Left forelimb (tissue), 1 donor: ENCODE data around the gene PIK3R2.
A peak's percentile ranks its signal among the peaks of the same experiment; 100 is the strongest.

ENCODE experiments used
- DNase-seq: peaks from one replicate; pipeline ENCODE4 v3.0.0-alpha.2; 2018; ENCODE audit warnings: low spot score

PIK3R2 gene

GRCh38 chr19:18173054-18173571, 20.1 kb downstream of the PIK3R2 start:
- DNase-seq = no peak

- DNase-seq = peak; percentile 69
These were observed 20.8 kb downstream of the PIK3R2 start, which contains the start of gene IFI30 for GRCh38 chr19:18173572-18174288. IFI30 (plus strand) TSS chr19:18173813; CDS start chr19:18173842, 29 bp downstream.

GRCh38 chr19:18174983-18175382, 22.0 kb downstream of the PIK3R2 start:
- no peak for DNase-seq

GRCh38 chr19:18176367-18177310, 23.7 kb downstream of the PIK3R2 start:
- DNase-seq = no peak

GRCh38 chr19:18179957-18180356, 27.0 kb downstream of the PIK3R2 start:
- DNase-seq = no peak

- DNase-seq = no peak
These were observed 30.6 kb downstream of the PIK3R2 start for GRCh38 chr19:18183529-18183928.

- DNase-seq = no peak
These were observed 32.6 kb downstream of the PIK3R2 start for GRCh38 chr19:18185538-18185937.

GRCh38 chr19:18190278-18190677, 37.3 kb downstream of the PIK3R2 start:
- no peak for DNase-seq

- no peak for DNase-seq
These were observed 38.7 kb downstream of the PIK3R2 start for GRCh38 chr19:18191640-18192062.

- peak; percentile 98 for DNase-seq
These were observed 39.9 kb downstream of the PIK3R2 start, which contains the start of gene MPV17L2 for GRCh38 chr19:18192673-18193387. MPV17L2 (plus strand) TSS chr19:18193218; CDS start chr19:18193282, 64 bp downstream.

- no peak for DNase-seq
These were observed 40.6 kb downstream of the PIK3R2 start for GRCh38 chr19:18193388-18194180.

- no peak for DNase-seq
These were observed 41.2 kb downstream of the PIK3R2 start for GRCh38 chr19:18194181-18194530.

GRCh38 chr19:18194554-18195238, 41.7 kb downstream of the PIK3R2 start:
- no peak for DNase-seq

- DNase-seq = no peak
These were observed 43.5 kb downstream of the PIK3R2 start for GRCh38 chr19:18196511-18196845.

GRCh38 chr19:18197306-18197705, 44.3 kb downstream of the PIK3R2 start:
- no peak for DNase-seq

GRCh38 chr19:18197941-18198340, 45.0 kb downstream of the PIK3R2 start:
- no peak for DNase-seq

GRCh38 chr19:18198374-18198773, 45.4 kb downstream of the PIK3R2 start:
- no peak for DNase-seq

- DNase-seq = no peak
These were observed 49.4 kb downstream of the PIK3R2 start for GRCh38 chr19:18202397-18202777.

GRCh38 chr19:18202778-18203407, 49.9 kb downstream of the PIK3R2 start:
- no peak for DNase-seq

GRCh38 chr19:18203408-18203862, 50.5 kb downstream of the PIK3R2 start:
- DNase-seq = peak; percentile 77
